GM18520 (cell line): ENCODE data around the gene CELF2.

Experiments used
- ATAC-seq: cut with Tn5 transposase; IDR thresholded peaks from one replicate; pipeline ENCODE4 v1.9.1; 2021; ENCODE audit not compliant: unreplicated experiment

Gene CELF2

GRCh38 chr10:11215471-11215870 lies 197.8 kb downstream of the CELF2 start:
- ATAC-seq = no peak

GRCh38 chr10:11217521-11217920 lies 199.8 kb downstream of the CELF2 start:
- ATAC-seq = no peak

GRCh38 chr10:11218395-11218794 lies 200.7 kb downstream of the CELF2 start:
- ATAC-seq = no peak

GRCh38 chr10:11219431-11219830 lies 201.8 kb downstream of the CELF2 start:
- ATAC-seq = no peak

- ATAC-seq = no peak
These were observed 205.4 kb downstream of the CELF2 start for GRCh38 chr10:11223081-11223480.

- ATAC-seq = no peak
These were observed 206.0 kb downstream of the CELF2 start for GRCh38 chr10:11223507-11224140.

- ATAC-seq = no peak
These were observed 206.6 kb downstream of the CELF2 start for GRCh38 chr10:11224321-11224720.

- ATAC-seq = no peak
These were observed 207.2 kb downstream of the CELF2 start for GRCh38 chr10:11224792-11225416.

GRCh38 chr10:11225935-11226334 lies 208.3 kb downstream of the CELF2 start:
- ATAC-seq = peak; percentile 26

GRCh38 chr10:11227103-11227502 lies 209.4 kb downstream of the CELF2 start:
- ATAC-seq = peak; percentile 27

- no peak for ATAC-seq
These were observed 212.2 kb downstream of the CELF2 start for GRCh38 chr10:11229893-11230292.

- ATAC-seq = no peak
These were observed 213.0 kb downstream of the CELF2 start for GRCh38 chr10:11230498-11231167.

- no peak for ATAC-seq
These were observed 213.6 kb downstream of the CELF2 start for GRCh38 chr10:11231285-11231684.

- ATAC-seq = no peak
These were observed 214.7 kb downstream of the CELF2 start for GRCh38 chr10:11232222-11232961.

GRCh38 chr10:11234857-11235531 lies 217.3 kb downstream of the CELF2 start:
- ATAC-seq = no peak

- ATAC-seq = no peak
These were observed 218.1 kb downstream of the CELF2 start for GRCh38 chr10:11235771-11236170.

GRCh38 chr10:11236234-11236633 lies 218.6 kb downstream of the CELF2 start:
- peak; percentile 61 for ATAC-seq

- ATAC-seq = peak; percentile 34
These were observed 219.9 kb downstream of the CELF2 start for GRCh38 chr10:11237571-11237970.

GRCh38 chr10:11238893-11239292 lies 221.2 kb downstream of the CELF2 start:
- no peak for ATAC-seq

GRCh38 chr10:11240641-11241040 lies 223.0 kb downstream of the CELF2 start:
- ATAC-seq = no peak
